Esophagus squamous epithelium (tissue), 5 donors: ENCODE results near the gene CELA2B. TPM values are rescaled to one million over a fixed set of nuclear protein-coding genes. Genes with fewer than 3 reads are reported as not detected.
"Not testable (repeated sequence)": the region's sequence is repeated elsewhere in the genome, so short reads cannot be mapped to it uniquely, and the experiment has no call there.

Experiments used
- DNase-seq: peaks from one replicate; lab custom pipeline; 2025; lab: John Stamatoyannopoulos, UW
- H3K27ac ChIP-seq, 4 donors: fragments of 200-600 bp; sonication (generic); one replicate each; pipeline ENCODE4 v1.5.1; 2016 to 2019; ENCODE audit warnings: mild to moderate bottlenecking in 1 of 4
- H3K27me3 ChIP-seq, 4 donors: fragments of 200-600 bp; sonication (generic); 1 replicate in 3 of 4; 2 replicates in 1 of 4; pipeline versions ENCODE4 v1.5.1 to v1.6.0; 2017 to 2021; ENCODE audit warnings: antibody characterized with exemption in 1 of 4
- H3K36me3 ChIP-seq, 3 donors: fragments of 200-600 bp; sonication (generic); one replicate each; pipeline ENCODE4 v1.5.1; 2016 to 2019
- H3K4me1 ChIP-seq, 3 donors: fragments of 200-600 bp; sonication (generic); one replicate each; pipeline ENCODE4 v1.5.1; 2017 to 2019
- H3K4me3 ChIP-seq, 4 donors: fragments of 200-600 bp; sonication (generic); 1 replicate in 3 of 4; 2 replicates in 1 of 4; pipeline ENCODE4 v1.5.1; 2016 to 2019; ENCODE audit warnings: mild to moderate bottlenecking in 2 of 4, moderate library complexity in 1 of 4
- H3K9me3 ChIP-seq, 3 donors: fragments of 200-600 bp; sonication (generic); one replicate each; pipeline ENCODE4 v1.5.1; 2016 to 2019
- POLR2A ChIP-seq, 4 donors: fragments of 450-650 bp; IDR thresholded peaks; one replicate each; pipeline ENCODE4 v1.6.1; 2017; ENCODE audit warnings: antibody characterized with exemption in 4 of 4, mild to moderate bottlenecking in 4 of 4, moderate library complexity in 3 of 4
- WGBS, 2 donors: methylation state at CpG; one replicate each; pipeline ENCODE4 v1.1.5; 2018; 5-methylcytosine and 5-hydroxymethylcytosine counted together
- intact Hi-C: fragments of 100-400 bp; cut with DNase I; formaldehyde crosslinking; loops from one replicate; pipeline ENCODE4 v1.15.0; 2022
- total RNA-seq, 4 donors: library from RNA; depleted of rRNA; stranded (reverse); fragments of >200 nt; gene quantifications; one replicate each; pipeline ENCODE4 v1.1.0, GENCODE V29; 2016
- TF ChIP-seq, protein P1 (sequence below), 6 experiments: fragments of 450-650 bp in 4 of 6; fragments of 200-600 bp in 2 of 6; sonication (generic) in 2 of 6; IDR thresholded peaks; one replicate each; pipeline ENCODE4 v1.5.1; 2016 to 2019; ENCODE audit warnings: antibody characterized with exemption in 6 of 6, mild to moderate bottlenecking in 4 of 6, moderate library complexity in 4 of 6
- donor health status: DM: yes; HTN: yes; CAD: no.

Gene CELA2B
- total RNA-seq, 4 donors from 2014 or later, result not detected

GRCh38 chr1:15465674-15466073, 10.2 kb upstream of the CELA2B start:
- intact Hi-C loops, result no loop called here
- no peak for DNase-seq
- Histone ChIP-seq H3K9me3 (no peaks in the 10 kb centered on the region), H3K36me3 (no peaks in the 10 kb centered on the region), H3K4me1 (peaks cover 0 to 28% (median 0%) of the 10 kb centered on the region in 3 donors), H3K4me3 (no peak overlapping the region), H3K27me3 (peaks cover 0 to 35% (median 0%) of the 10 kb centered on the region in 4 donors), H3K27ac (no peak overlapping the region)
- TF ChIP-seq POLR2A (IDR thresholded peaks at IDR 0.05), result no peak
- TF ChIP-seq, protein P1, sequence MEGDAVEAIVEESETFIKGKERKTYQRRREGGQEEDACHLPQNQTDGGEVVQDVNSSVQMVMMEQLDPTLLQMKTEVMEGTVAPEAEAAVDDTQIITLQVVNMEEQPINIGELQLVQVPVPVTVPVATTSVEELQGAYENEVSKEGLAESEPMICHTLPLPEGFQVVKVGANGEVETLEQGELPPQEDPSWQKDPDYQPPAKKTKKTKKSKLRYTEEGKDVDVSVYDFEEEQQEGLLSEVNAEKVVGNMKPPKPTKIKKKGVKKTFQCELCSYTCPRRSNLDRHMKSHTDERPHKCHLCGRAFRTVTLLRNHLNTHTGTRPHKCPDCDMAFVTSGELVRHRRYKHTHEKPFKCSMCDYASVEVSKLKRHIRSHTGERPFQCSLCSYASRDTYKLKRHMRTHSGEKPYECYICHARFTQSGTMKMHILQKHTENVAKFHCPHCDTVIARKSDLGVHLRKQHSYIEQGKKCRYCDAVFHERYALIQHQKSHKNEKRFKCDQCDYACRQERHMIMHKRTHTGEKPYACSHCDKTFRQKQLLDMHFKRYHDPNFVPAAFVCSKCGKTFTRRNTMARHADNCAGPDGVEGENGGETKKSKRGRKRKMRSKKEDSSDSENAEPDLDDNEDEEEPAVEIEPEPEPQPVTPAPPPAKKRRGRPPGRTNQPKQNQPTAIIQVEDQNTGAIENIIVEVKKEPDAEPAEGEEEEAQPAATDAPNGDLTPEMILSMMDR (IDR thresholded peaks at IDR 0.05), result no peak
- WGBS, 2 donors, result 87 to 89% methylated on average over 4 to 7 of the region's 7 CpGs

DNA sequence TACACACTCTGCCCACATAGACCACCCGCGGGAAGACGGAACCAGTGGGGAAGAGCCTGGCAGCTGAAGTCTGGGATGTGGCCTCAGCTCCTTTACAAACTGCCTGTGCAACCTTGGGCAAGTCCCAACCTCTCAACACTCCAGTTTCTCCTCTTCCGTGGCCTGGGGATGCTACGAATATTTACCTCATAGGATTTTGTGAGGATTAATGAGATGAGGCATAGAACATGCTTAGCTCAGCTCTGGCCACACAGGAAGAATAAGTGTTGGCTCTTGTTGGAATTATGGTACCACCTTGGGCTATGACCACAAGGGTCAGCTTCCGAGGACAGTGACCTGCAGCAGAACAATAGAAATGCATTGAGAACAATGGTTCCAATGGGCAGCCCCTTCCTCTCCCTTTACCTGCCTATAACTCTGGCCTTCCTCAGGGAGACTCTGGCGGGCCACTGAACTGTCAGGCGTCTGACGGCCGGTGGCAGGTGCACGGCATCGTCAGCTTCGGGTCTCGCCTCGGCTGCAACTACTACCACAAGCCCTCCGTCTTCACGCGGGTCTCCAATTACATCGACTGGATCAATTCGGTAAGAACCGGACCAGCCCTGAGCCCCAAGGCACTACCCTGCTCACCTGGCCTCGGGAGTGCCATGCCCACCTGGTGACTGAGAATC, 8.8 kb upstream of the CELA2B start:
- intact Hi-C loops, H3K4me3 ChIP-seq, H3K36me3 ChIP-seq, H3K9me3 ChIP-seq, H3K27ac ChIP-seq, DNase-seq: not testable (repeated sequence)
- peaks cover 0 to 28% (median 0%) of the 10 kb centered on the region in 3 donors for H3K4me1 ChIP-seq
- H3K27me3 ChIP-seq, result peaks cover 0 to 35% (median 0%) of the 10 kb centered on the region in 4 donors
- WGBS, 2 donors, result 45 to 79% methylated on average over 5 to 22 of the region's 22 CpGs

- Histone ChIP-seq H3K4me1 (peaks cover 0 to 24% (median 0%) of the 10 kb centered on the region in 3 donors), H3K27ac (no peak overlapping the region), H3K27me3 (peaks cover 0 to 40% (median 0%) of the 10 kb centered on the region in 4 donors), H3K9me3 (no peaks in the 10 kb centered on the region), H3K36me3 (no peaks in the 10 kb centered on the region), H3K4me3 (no peak overlapping the region)
- no peak for DNase-seq
- intact Hi-C loops, result no loop called here
- TF ChIP-seq POLR2A (IDR thresholded peaks at IDR 0.05), result no peak
- TF ChIP-seq, protein P1 (IDR thresholded peaks at IDR 0.05), result no peak
These were observed 7.8 kb upstream of the CELA2B start for GRCh38 chr1:15468145-15468544.

GRCh38 chr1:15469361-15469760, 6.5 kb upstream of the CELA2B start:
- 30 to 39% methylated on average over 3 of the region's 3 CpGs for WGBS, 2 donors
- Histone ChIP-seq H3K27ac (no peak overlapping the region), H3K9me3 (no peaks in the 10 kb centered on the region), H3K4me1 (peaks cover 0 to 12% (median 0%) of the 10 kb centered on the region in 3 donors), H3K4me3 (no peak overlapping the region), H3K36me3 (no peaks in the 10 kb centered on the region), H3K27me3 (peaks cover 0 to 40% (median 0%) of the 10 kb centered on the region in 4 donors)
- DNase-seq, result no peak
- TF ChIP-seq POLR2A (IDR thresholded peaks at IDR 0.05), result no peak
- TF ChIP-seq, protein P1 (IDR thresholded peaks at IDR 0.05), result no peak
- intact Hi-C loops, result no loop called here

GRCh38 chr1:15469821-15470448, 6.0 kb upstream of the CELA2B start:
- not testable (repeated sequence) for DNase-seq, H3K4me3 ChIP-seq

GRCh38 chr1:15471067-15471466, 4.8 kb upstream of the CELA2B start:
- Histone ChIP-seq H3K4me1 (peaks cover 0 to 12% (median 0%) of the 10 kb centered on the region in 3 donors), H3K27me3 (peaks cover 0 to 33% (median 0%) of the 10 kb centered on the region in 4 donors)
- H3K4me3 ChIP-seq, H3K27ac ChIP-seq, DNase-seq, H3K36me3 ChIP-seq, intact Hi-C loops, H3K9me3 ChIP-seq: not testable (repeated sequence)
- 91 to 93% methylated on average over 4 to 5 of the region's 5 CpGs for WGBS, 2 donors

More at GRCh38 chr1:15469821-15470448, 6.0 kb upstream of the CELA2B start:
- intact Hi-C loops, H3K27ac ChIP-seq, H3K9me3 ChIP-seq, H3K36me3 ChIP-seq: not testable (repeated sequence)
- peaks cover 0 to 40% (median 0%) of the 10 kb centered on the region in 4 donors for H3K27me3 ChIP-seq
- H3K4me1 ChIP-seq, result peaks cover 0 to 12% (median 0%) of the 10 kb centered on the region in 3 donors
- 28 to 86% methylated on average over 1 to 3 of the region's 9 CpGs for WGBS, 2 donors

DNA sequence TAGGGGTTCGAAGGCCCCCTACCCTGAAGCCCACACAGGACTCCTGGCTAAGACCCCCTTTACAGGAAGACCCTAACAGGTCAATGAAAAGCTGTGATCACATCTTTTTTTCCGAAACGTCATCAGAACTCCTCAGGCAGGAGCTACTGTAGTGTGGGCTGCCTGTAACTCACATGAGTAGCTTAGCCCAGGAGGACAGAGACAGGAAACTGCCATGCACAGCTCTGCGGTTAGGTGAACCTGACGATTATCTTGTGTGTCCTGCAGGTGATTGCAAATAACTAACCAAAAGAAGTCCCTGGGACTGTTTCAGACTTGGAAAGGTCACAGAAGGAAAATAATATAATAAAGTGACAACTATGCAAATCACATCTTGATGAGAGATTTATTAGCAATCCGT, 4.2 kb upstream of the CELA2B start:
- H3K4me3 ChIP-seq, H3K27ac ChIP-seq, H3K4me1 ChIP-seq, DNase-seq, H3K9me3 ChIP-seq, H3K36me3 ChIP-seq, intact Hi-C loops: not testable (repeated sequence)
- WGBS, 2 donors, result 70 to 76% methylated on average over 4 to 5 of the region's 6 CpGs
- H3K27me3 ChIP-seq, result peaks cover 0 to 31% (median 0%) of the 10 kb centered on the region in 4 donors
